Measurements from ENCODE around the gene CST7.

Gene CST7

GRCh38 chr20:24934716-24935115, 14.4 kb upstream of the CST7 start:
- Histone ChIP-seq H3K9me2 (replicated peaks; ENCODE audit: insufficient read depth, low read length) (no peaks in the 10 kb centered on the region), H3K4me3 (ENCODE audit: insufficient read depth, low read length, poor library complexity, severe bottlenecking) (no peak overlapping the region), H2AFZ (ENCODE audit: low read depth, low read length, severe bottlenecking) (no peak overlapping the region), H3F3A (ENCODE audit: insufficient read depth) (no peaks in the 10 kb centered on the region), H4K20me1 (ENCODE audit: low read depth, low read length) (no peaks in the 10 kb centered on the region), H3K36me3 (ENCODE audit: low read length) (no peaks in the 10 kb centered on the region), H3K79me2 (ENCODE audit: insufficient read depth, low read length) (no peaks in the 10 kb centered on the region), H3K9ac (ENCODE audit: low read length) (no peak overlapping the region), H3K4me2 (ENCODE audit: low read depth, low read length, poor library complexity, severe bottlenecking) (no peak overlapping the region), H3K27me3 (ENCODE audit: low read length) (no peaks in the 10 kb centered on the region), H3K9me3 (ENCODE audit: insufficient read depth, low read length) (no peaks in the 10 kb centered on the region), H3K27ac (ENCODE audit: low read depth, low read length) (no peak overlapping the region)
- TF ChIP-seq CTCF (IDR thresholded peaks at IDR 0.05; ENCODE audit: insufficient read depth, low read length, poor library complexity, severe bottlenecking) (no peak), EZH2phosphoT487 (conservative IDR thresholded peaks at IDR 0.05; ENCODE audit: low read length) (no peak)

GRCh38 chr20:24935140-24935539, 13.9 kb upstream of the CST7 start:
- Histone ChIP-seq H3K9me3 (ENCODE audit: insufficient read depth, low read length) (no peaks in the 10 kb centered on the region), H3K9ac (ENCODE audit: low read length) (no peak overlapping the region), H3K4me2 (ENCODE audit: low read depth, low read length, poor library complexity, severe bottlenecking) (no peak overlapping the region), H2AFZ (ENCODE audit: low read depth, low read length, severe bottlenecking) (no peak overlapping the region), H3K4me3 (ENCODE audit: insufficient read depth, low read length, poor library complexity, severe bottlenecking) (no peak overlapping the region), H3K79me2 (ENCODE audit: insufficient read depth, low read length) (no peaks in the 10 kb centered on the region), H3K36me3 (ENCODE audit: low read length) (no peaks in the 10 kb centered on the region), H3K27me3 (ENCODE audit: low read length) (no peaks in the 10 kb centered on the region), H3K27ac (ENCODE audit: low read depth, low read length) (no peak overlapping the region), H4K20me1 (ENCODE audit: low read depth, low read length) (no peaks in the 10 kb centered on the region), H3K9me2 (replicated peaks; ENCODE audit: insufficient read depth, low read length) (no peaks in the 10 kb centered on the region), H3F3A (ENCODE audit: insufficient read depth) (no peaks in the 10 kb centered on the region)
- TF ChIP-seq CTCF (IDR thresholded peaks at IDR 0.05; ENCODE audit: insufficient read depth, low read length, poor library complexity, severe bottlenecking) (no peak), EZH2phosphoT487 (conservative IDR thresholded peaks at IDR 0.05; ENCODE audit: low read length) (no peak)

- Histone ChIP-seq H3K9me2 (replicated peaks; ENCODE audit: insufficient read depth, low read length) (no peaks in the 10 kb centered on the region), H3K9ac (ENCODE audit: low read length) (no peak overlapping the region), H4K20me1 (ENCODE audit: low read depth, low read length) (no peaks in the 10 kb centered on the region), H3F3A (ENCODE audit: insufficient read depth) (no peaks in the 10 kb centered on the region), H3K27me3 (ENCODE audit: low read length) (no peaks in the 10 kb centered on the region), H3K36me3 (ENCODE audit: low read length) (no peaks in the 10 kb centered on the region), H3K9me3 (ENCODE audit: insufficient read depth, low read length) (no peaks in the 10 kb centered on the region), H3K4me3 (ENCODE audit: insufficient read depth, low read length, poor library complexity, severe bottlenecking) (no peak overlapping the region), H3K79me2 (ENCODE audit: insufficient read depth, low read length) (no peaks in the 10 kb centered on the region), H2AFZ (ENCODE audit: low read depth, low read length, severe bottlenecking) (no peak overlapping the region), H3K4me2 (ENCODE audit: low read depth, low read length, poor library complexity, severe bottlenecking) (no peak overlapping the region), H3K27ac (ENCODE audit: low read depth, low read length) (no peak overlapping the region)
- TF ChIP-seq CTCF (IDR thresholded peaks at IDR 0.05; ENCODE audit: insufficient read depth, low read length, poor library complexity, severe bottlenecking) (no peak), EZH2phosphoT487 (conservative IDR thresholded peaks at IDR 0.05; ENCODE audit: low read length) (no peak)
Measured at GRCh38 chr20:24935766-24936525, 13.1 kb upstream of the CST7 start.
